GM18867 (cell line): ENCODE measurements around the gene CATSPERE.
A peak's percentile ranks its signal among the peaks of the same experiment; 100 is the strongest.

Experiments used
- ATAC-seq: cut with Tn5 transposase; IDR thresholded peaks from one replicate; pipeline ENCODE4 v1.9.1; 2021; ENCODE audit warnings: mild to moderate bottlenecking, moderate library complexity; ENCODE audit not compliant: unreplicated experiment

CATSPERE gene

GRCh38 chr1:244626709-244627108 lies 165.6 kb downstream of the CATSPERE start:
- ATAC-seq: no peak

- no peak for ATAC-seq
Measured at GRCh38 chr1:244628789-244629188, 167.7 kb downstream of the CATSPERE start.

GRCh38 chr1:244633140-244633539 lies 172.1 kb downstream of the CATSPERE start:
- ATAC-seq: no peak

- ATAC-seq: no peak
Measured at GRCh38 chr1:244634546-244634945, 173.5 kb downstream of the CATSPERE start.

- ATAC-seq: no peak
Measured at GRCh38 chr1:244636488-244637259, 175.6 kb downstream of the CATSPERE start.

- no peak for ATAC-seq
Measured at GRCh38 chr1:244639561-244639960, 178.5 kb downstream of the CATSPERE start.

GRCh38 chr1:244640917-244641316 lies 179.8 kb downstream of the CATSPERE start:
- ATAC-seq: no peak

GRCh38 chr1:244642526-244642925 lies 181.5 kb downstream of the CATSPERE start:
- ATAC-seq: no peak

GRCh38 chr1:244642988-244643387 lies 181.9 kb downstream of the CATSPERE start:
- ATAC-seq: no peak

- no peak for ATAC-seq
Measured at GRCh38 chr1:244645414-244645813, 184.3 kb downstream of the CATSPERE start.

GRCh38 chr1:244645890-244646289 lies 184.8 kb downstream of the CATSPERE start:
- ATAC-seq: no peak

- ATAC-seq: no peak
Measured at GRCh38 chr1:244647819-244648218, 186.7 kb downstream of the CATSPERE start.

GRCh38 chr1:244651956-244652622 lies 191.0 kb downstream of the CATSPERE start:
- no peak for ATAC-seq

GRCh38 chr1:244652623-244653438 lies 191.8 kb downstream of the CATSPERE start, which contains the start of gene DESI2:
Gene DESI2 (plus strand): TSS chr1:244653126. CDS start chr1:244653314, 188 bp downstream.
- ATAC-seq: peak; percentile 95

GRCh38 chr1:244653439-244654107 lies 192.5 kb downstream of the CATSPERE start:
- ATAC-seq: no peak

- no peak for ATAC-seq
Measured at GRCh38 chr1:244654108-244655038, 193.3 kb downstream of the CATSPERE start.

GRCh38 chr1:244655186-244655585 lies 194.1 kb downstream of the CATSPERE start:
- no peak for ATAC-seq

GRCh38 chr1:244657421-244657820 lies 196.3 kb downstream of the CATSPERE start:
- no peak for ATAC-seq

- ATAC-seq: no peak
Measured at GRCh38 chr1:244659694-244660093, 198.6 kb downstream of the CATSPERE start.

GRCh38 chr1:244660595-244660994 lies 199.5 kb downstream of the CATSPERE start:
- no peak for ATAC-seq
